Measurements from ENCODE around the gene NRCAM. TPM values are rescaled to one million over a fixed set of nuclear protein-coding genes. Genes with fewer than 3 reads are reported as not detected.

Gene NRCAM
- total and polyA plus RNA-seq, 2 donors (not counting 1 experiment from before 2014, with no cell fraction given) = 0.75 to 4.6 TPM

GRCh38 chr7:108118959-108119358 is 337.3 kb downstream of the NRCAM start:
- H3K79me2 ChIP-seq (ENCODE audit: control insufficient read depth, insufficient read depth, low read length) = no peaks in the 10 kb centered on the region
- CTCF ChIA-PET = interaction anchor here (0.9 to 4.3 kb wide), 3 partner anchors 17 to 335 kb away, joined by 3 to 41 read pairs (median 3); no protein-coding TSS in a partner anchor
- no peaks in the 10 kb centered on the region for H3K4me1 ChIP-seq (ENCODE audit: control insufficient read depth in 2 of 2, insufficient read depth in 2 of 2, low read length in 2 of 2)
- no peaks in the 10 kb centered on the region for H3K27me3 ChIP-seq (replicated peaks in 1 of 4; ENCODE audit: control extremely low read depth in 1 of 4, control insufficient read depth in 3 of 4, insufficient read depth in 4 of 4, low read length in 3 of 4)
- intact Hi-C loops (cut with micrococcal nuclease) = no loop called here
- H4K20me1 ChIP-seq (ENCODE audit: control insufficient read depth, insufficient read depth, low read length, poor library complexity, severe bottlenecking) = no peaks in the 10 kb centered on the region
- no peak overlapping the region for H3K4me2 ChIP-seq (replicated peaks; ENCODE audit: low read depth, low read length, poor library complexity, severe bottlenecking)
- H3K9me3 Mint-ChIP-seq (ENCODE audit: insufficient read depth) = no peaks in the 10 kb centered on the region
- H2AFZ ChIP-seq (ENCODE audit: insufficient read depth, low read depth, low read length, poor library complexity, severe bottlenecking) = no peak overlapping the region
- no peak overlapping the region for H3K4me3 ChIP-seq (ENCODE audit: control extremely low read depth in 1 of 5, extremely low read depth in 1 of 5, insufficient read depth in 1 of 5, low read depth in 2 of 5, low read length in 4 of 5)
- no peak overlapping the region for H3K9ac ChIP-seq (ENCODE audit: low read length)
- POLR2A ChIA-PET = no interaction called here
- peaks cover 2% of the 10 kb centered on the region for H3K4me1 Mint-ChIP-seq
- WGBS (ENCODE audit: insufficient coverage) = no CpG with 5 or more reads among the region's 2 CpGs
- no peaks in the 10 kb centered on the region for H3K27me3 Mint-ChIP-seq
- no peak for TF ChIP-seq CTCF (IDR thresholded peaks at IDR 0.05)
- no peak for TF ChIP-seq EZH2 (IDR thresholded peaks at IDR 0.05; ENCODE audit: borderline replicate concordance, insufficient read depth, low read depth, low read length, poor library complexity, severe bottlenecking)
- ATAC-seq (ENCODE audit: low read depth) (no peak), DNase-seq (no peak)
- H3K4me3 Mint-ChIP-seq = no peak overlapping the region
- no peaks in the 10 kb centered on the region for H3K36me3 ChIP-seq (replicated peaks in 1 of 2; ENCODE audit: control extremely low read depth in 1 of 2, control insufficient read depth in 1 of 2, extremely low read depth in 1 of 2, insufficient read depth in 2 of 2, low read length in 1 of 2)
- H3K27ac Mint-ChIP-seq = no peak overlapping the region
- H3K9me3 ChIP-seq (ENCODE audit: control extremely low read depth in 1 of 3, control insufficient read depth in 2 of 3, insufficient read depth in 1 of 3, low read length in 2 of 3) = no peaks in the 10 kb centered on the region
- no peak overlapping the region for H3K27ac ChIP-seq (ENCODE audit: low read length in 2 of 2)

- no peaks in the 10 kb centered on the region for H3K9me3 ChIP-seq (ENCODE audit: control extremely low read depth in 1 of 3, control insufficient read depth in 2 of 3, insufficient read depth in 1 of 3, low read length in 2 of 3)
- H3K36me3 ChIP-seq (replicated peaks in 1 of 2; ENCODE audit: control extremely low read depth in 1 of 2, control insufficient read depth in 1 of 2, extremely low read depth in 1 of 2, insufficient read depth in 2 of 2, low read length in 1 of 2) = no peaks in the 10 kb centered on the region
- H3K4me3 ChIP-seq (ENCODE audit: control extremely low read depth in 1 of 5, extremely low read depth in 1 of 5, insufficient read depth in 1 of 5, low read depth in 2 of 5, low read length in 4 of 5) = no peak overlapping the region
- peak; percentile 74 for TF ChIP-seq CTCF (IDR thresholded peaks at IDR 0.05)
- TF ChIP-seq EZH2 (IDR thresholded peaks at IDR 0.05; ENCODE audit: borderline replicate concordance, insufficient read depth, low read depth, low read length, poor library complexity, severe bottlenecking) = no peak
- DNase-seq = peak; percentile 55
- Mint-ChIP-seq H3K4me1 (peaks cover under 1% of the 10 kb centered on the region), H3K27me3 (no peaks in the 10 kb centered on the region), H3K4me3 (no peak overlapping the region), H3K27ac (no peak overlapping the region), H3K9me3 (ENCODE audit: insufficient read depth) (no peaks in the 10 kb centered on the region)
- ATAC-seq (ENCODE audit: low read depth) = peak; percentile 69
- H3K4me1 ChIP-seq (ENCODE audit: control insufficient read depth in 2 of 2, insufficient read depth in 2 of 2, low read length in 2 of 2) = no peaks in the 10 kb centered on the region
- CTCF ChIA-PET = interaction anchor here (0.7 to 8.9 kb wide), 11 partner anchors 8 to 382 kb away, joined by 3 to 140 read pairs (median 5); no protein-coding TSS in a partner anchor
- POLR2A ChIA-PET = no interaction called here
- H3K27me3 ChIP-seq (replicated peaks in 1 of 4; ENCODE audit: control extremely low read depth in 1 of 4, control insufficient read depth in 3 of 4, insufficient read depth in 4 of 4, low read length in 3 of 4) = no peaks in the 10 kb centered on the region
- no peak overlapping the region for H3K9ac ChIP-seq (ENCODE audit: low read length)
- H4K20me1 ChIP-seq (ENCODE audit: control insufficient read depth, insufficient read depth, low read length, poor library complexity, severe bottlenecking) = no peaks in the 10 kb centered on the region
- H3K4me2 ChIP-seq (replicated peaks; ENCODE audit: low read depth, low read length, poor library complexity, severe bottlenecking) = no peak overlapping the region
- 89% methylated on average over 3 of the region's 6 CpGs for WGBS (ENCODE audit: insufficient coverage)
- no peak overlapping the region for H2AFZ ChIP-seq (ENCODE audit: insufficient read depth, low read depth, low read length, poor library complexity, severe bottlenecking)
- no peaks in the 10 kb centered on the region for H3K79me2 ChIP-seq (ENCODE audit: control insufficient read depth, insufficient read depth, low read length)
- no peak overlapping the region for H3K27ac ChIP-seq (ENCODE audit: low read length in 2 of 2)
- intact Hi-C loops (cut with micrococcal nuclease) = loop anchor here (1.0 kb wide), 1 partner anchor 32 kb away; no protein-coding TSS in a partner anchor
These were observed 342.0 kb downstream of the NRCAM start for GRCh38 chr7:108114117-108114841.

Data from B cell (primary cell).